ENCODE measurements around the gene FSTL3. TPM values are rescaled to one million over a fixed set of nuclear protein-coding genes. Genes with fewer than 3 reads are reported as not detected.

The FSTL3 gene
- total RNA-seq, 4 donors from 2014 or later: 120 to 212 (median 152) TPM

GRCh38 chr19:703651-704446, 27.7 kb downstream of the FSTL3 start:
- TF ChIP-seq, protein P1, sequence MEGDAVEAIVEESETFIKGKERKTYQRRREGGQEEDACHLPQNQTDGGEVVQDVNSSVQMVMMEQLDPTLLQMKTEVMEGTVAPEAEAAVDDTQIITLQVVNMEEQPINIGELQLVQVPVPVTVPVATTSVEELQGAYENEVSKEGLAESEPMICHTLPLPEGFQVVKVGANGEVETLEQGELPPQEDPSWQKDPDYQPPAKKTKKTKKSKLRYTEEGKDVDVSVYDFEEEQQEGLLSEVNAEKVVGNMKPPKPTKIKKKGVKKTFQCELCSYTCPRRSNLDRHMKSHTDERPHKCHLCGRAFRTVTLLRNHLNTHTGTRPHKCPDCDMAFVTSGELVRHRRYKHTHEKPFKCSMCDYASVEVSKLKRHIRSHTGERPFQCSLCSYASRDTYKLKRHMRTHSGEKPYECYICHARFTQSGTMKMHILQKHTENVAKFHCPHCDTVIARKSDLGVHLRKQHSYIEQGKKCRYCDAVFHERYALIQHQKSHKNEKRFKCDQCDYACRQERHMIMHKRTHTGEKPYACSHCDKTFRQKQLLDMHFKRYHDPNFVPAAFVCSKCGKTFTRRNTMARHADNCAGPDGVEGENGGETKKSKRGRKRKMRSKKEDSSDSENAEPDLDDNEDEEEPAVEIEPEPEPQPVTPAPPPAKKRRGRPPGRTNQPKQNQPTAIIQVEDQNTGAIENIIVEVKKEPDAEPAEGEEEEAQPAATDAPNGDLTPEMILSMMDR (IDR thresholded peaks at IDR 0.05): no peak
- DNase-seq (ENCODE audit: low spot score) (peak; percentile 73), ATAC-seq (ENCODE audit: low FRiP score) (peak; percentile 50)

- no peak for DNase-seq (ENCODE audit: low spot score)
- no peak for ATAC-seq (ENCODE audit: low FRiP score)
These were observed 28.2 kb downstream of the FSTL3 start for GRCh38 chr19:704447-704741.

GRCh38 chr19:708154-709143, 32.3 kb downstream of the FSTL3 start, which contains the start of gene PALM:
Gene PALM, plus strand, starts transcription at chr19:708935. Its CDS starts 212 bp downstream, at chr19:709147.
- ATAC-seq (ENCODE audit: low FRiP score) (peak; percentile 58), DNase-seq (ENCODE audit: low spot score) (no peak)

More at GRCh38 chr19:704447-704741, 28.2 kb downstream of the FSTL3 start:
- TF ChIP-seq, protein P1 (IDR thresholded peaks at IDR 0.05): no peak

DNA sequence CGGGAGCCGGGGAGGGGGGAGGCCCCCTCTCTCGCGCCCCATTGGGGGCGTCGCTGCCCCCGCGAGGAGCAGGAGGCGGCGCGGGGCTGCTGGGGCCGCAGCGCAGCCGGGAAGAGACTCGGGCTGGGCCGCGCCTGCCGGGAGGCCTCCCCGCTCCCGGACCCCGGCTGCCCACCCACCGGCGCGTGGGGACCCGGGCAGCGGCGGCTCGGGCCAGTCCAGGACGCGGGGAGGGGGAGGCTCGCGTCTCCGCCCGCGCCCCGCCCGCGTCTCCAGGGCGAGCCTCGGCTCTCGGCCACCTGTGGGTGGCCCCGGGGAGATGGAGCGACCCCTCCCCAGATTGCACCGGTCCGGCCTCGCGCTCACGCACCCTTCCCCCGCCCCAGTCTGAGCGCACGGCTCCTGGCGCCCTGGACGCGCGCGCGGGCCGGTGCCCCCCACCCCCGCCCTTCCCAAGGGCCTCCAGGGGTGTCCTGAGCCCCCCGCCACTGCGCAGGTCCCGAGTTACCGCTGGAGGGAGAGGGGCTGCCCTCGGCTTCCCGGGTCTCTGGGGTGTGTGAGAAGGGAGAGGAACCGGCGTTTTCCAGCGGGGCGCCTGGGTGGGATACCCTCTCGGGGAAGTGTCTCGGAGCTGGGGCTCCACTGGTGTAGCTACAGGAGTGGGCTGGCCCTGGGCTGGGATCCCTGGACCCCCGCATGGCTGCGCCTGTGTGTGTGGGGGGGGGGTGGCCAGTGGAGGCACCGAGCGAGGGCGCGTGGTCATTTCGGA, 33.2 kb downstream of the FSTL3 start:
- no peak for DNase-seq (ENCODE audit: low spot score)
- TF ChIP-seq, protein P1 (IDR thresholded peaks at IDR 0.05): no peak
- ATAC-seq (ENCODE audit: low FRiP score): peak; percentile 28

More at GRCh38 chr19:708154-709143, 32.3 kb downstream of the FSTL3 start, which contains the start of gene PALM:
- TF ChIP-seq, protein P1 (IDR thresholded peaks at IDR 0.05): no peak

DNA sequence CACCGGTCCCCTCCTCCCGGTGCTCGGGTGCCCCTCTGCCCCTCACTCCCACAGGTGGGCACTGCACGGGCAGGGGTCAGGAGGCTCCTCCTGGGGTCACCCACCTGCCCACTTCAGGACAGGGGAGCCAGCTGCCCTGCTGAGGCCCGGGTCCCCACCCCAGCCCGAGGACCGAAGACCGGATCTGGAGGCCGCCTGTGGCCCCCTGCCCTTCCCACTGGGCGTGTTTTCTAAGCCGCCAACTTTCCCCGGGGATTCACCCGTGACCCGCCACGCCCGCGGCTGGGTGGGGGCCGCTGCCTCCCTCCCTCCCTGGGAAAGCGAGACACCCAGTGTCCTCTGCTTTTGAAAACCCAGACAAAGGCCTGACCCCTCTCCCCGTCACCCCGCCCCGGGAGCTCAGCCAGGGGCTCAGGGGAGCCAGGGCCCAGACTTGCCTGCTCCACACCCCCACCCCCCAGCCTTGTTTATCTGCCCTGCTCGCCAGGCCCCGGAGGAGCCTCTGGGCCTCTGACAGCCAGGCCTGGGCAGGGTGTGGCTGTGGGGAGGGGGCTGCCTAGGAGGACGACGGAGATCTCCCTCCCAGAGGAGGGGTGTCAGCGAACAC, 33.9 kb downstream of the FSTL3 start:
- DNase-seq (ENCODE audit: low spot score) (no peak), ATAC-seq (ENCODE audit: low FRiP score) (peak; percentile 33)
- TF ChIP-seq, protein P1 (IDR thresholded peaks at IDR 0.05): no peak

GRCh38 chr19:710767-711166, 34.6 kb downstream of the FSTL3 start:
- ATAC-seq (ENCODE audit: low FRiP score): no peak
- DNase-seq (ENCODE audit: low spot score): no peak
- TF ChIP-seq, protein P1 (IDR thresholded peaks at IDR 0.05): no peak
